HepG2 (cell line): ENCODE measurements around the gene LAMTOR1. TPM values are rescaled to one million over a fixed set of nuclear protein-coding genes. Genes with fewer than 3 reads are reported as not detected.

Experiments
- AGO2 ChIP-seq: fragments of 200-400 bp; formaldehyde crosslinking; optimal IDR thresholded peaks from 2 replicates; pipeline ENCODE3; 2017; ENCODE audit warnings: mild to moderate bottlenecking, low read depth, low read length, moderate library complexity
- ATRX ChIP-seq: sonication (generic); formaldehyde crosslinking; IDR thresholded peaks from 2 replicates; pipeline ENCODE4 v1.4.0; 2020; ENCODE audit warnings: missing genetic modification reagents, borderline replicate concordance
- ELF1 ChIP-seq: sonication (generic); formaldehyde crosslinking; IDR thresholded peaks from 2 replicates; pipeline ENCODE4 v1.4.0; 2020; ENCODE audit warnings: missing genetic modification reagents
- FOXC1 ChIP-seq: sonication (generic); formaldehyde crosslinking; IDR thresholded peaks from 2 replicates; pipeline ENCODE4 v1.8.0; 2022; ENCODE audit warnings: mild to moderate bottlenecking, missing genetic modification reagents, borderline replicate concordance
- GFI1 ChIP-seq: sonication (generic); formaldehyde crosslinking; IDR thresholded peaks from 2 replicates; pipeline ENCODE4 v1.5.0; 2020; ENCODE audit warnings: missing genetic modification reagents, mild to moderate bottlenecking, borderline replicate concordance
- GZF1 ChIP-seq: sonication (generic); formaldehyde crosslinking; IDR thresholded peaks from 2 replicates; pipeline ENCODE4 v1.5.1; 2020; ENCODE audit warnings: mild to moderate bottlenecking, missing genetic modification reagents
- KMT2A ChIP-seq: sonication (generic); formaldehyde crosslinking; IDR thresholded peaks from 2 replicates; pipeline ENCODE4 v1.4.0; 2020; ENCODE audit warnings: missing genetic modification reagents
- MBD4 ChIP-seq: IDR thresholded peaks from 2 replicates; pipeline ENCODE4 v1.6.1; 2012; ENCODE audit warnings: low read length, inconsistent platforms, borderline replicate concordance
- MYC ChIP-seq: sonication (generic); formaldehyde crosslinking; IDR thresholded peaks from 2 replicates; pipeline ENCODE4 v1.9.0; 2021; ENCODE audit warnings: missing genetic modification reagents, borderline replicate concordance
- NR1H2 ChIP-seq: sonication (generic); formaldehyde crosslinking; IDR thresholded peaks from 2 replicates; pipeline ENCODE4 v1.8.1; 2022; ENCODE audit warnings: low read depth, missing genetic modification reagents, borderline replicate concordance
- SALL2 ChIP-seq: sonication (generic); formaldehyde crosslinking; IDR thresholded peaks from 2 replicates; pipeline ENCODE4 v1.8.1; 2023; ENCODE audit warnings: mild to moderate bottlenecking, missing genetic modification reagents, inconsistent platforms
- SMYD3 ChIP-seq: sonication (generic); formaldehyde crosslinking; IDR thresholded peaks from 2 replicates; pipeline ENCODE4 v1.8.1; 2023; ENCODE audit warnings: mild to moderate bottlenecking, missing genetic modification reagents
- THYN1 ChIP-seq: sonication (generic); formaldehyde crosslinking; IDR thresholded peaks from 2 replicates; pipeline ENCODE4 v1.8.1; 2023; ENCODE audit warnings: low read depth, mild to moderate bottlenecking, moderate library complexity, missing genetic modification reagents, borderline replicate concordance
- U2AF2 ChIP-seq: fragments of 200-400 bp; formaldehyde crosslinking; IDR thresholded peaks from 2 replicates; pipeline ENCODE4 v1.6.1; 2017; ENCODE audit warnings: low read depth, mild to moderate bottlenecking, low read length
- ZBTB3 ChIP-seq: sonication (generic); formaldehyde crosslinking; IDR thresholded peaks from 2 replicates; pipeline ENCODE4 v1.4.0; 2020; ENCODE audit warnings: low read depth, mild to moderate bottlenecking, moderate library complexity, missing genetic modification reagents, borderline replicate concordance
- ZNF207 ChIP-seq: fragments of 450-650 bp; IDR thresholded peaks from 2 replicates; pipeline ENCODE4 v1.6.1; 2016; ENCODE audit warnings: antibody characterized with exemption, borderline replicate concordance
- ZNF552 ChIP-seq: sonication (generic); formaldehyde crosslinking; IDR thresholded peaks from 2 replicates; pipeline ENCODE4 v1.9.0; 2022; ENCODE audit warnings: missing genetic modification reagents, mild to moderate bottlenecking, borderline replicate concordance
- ZNF660 ChIP-seq: sonication (generic); formaldehyde crosslinking; IDR thresholded peaks from 2 replicates; pipeline ENCODE4 v1.5.1; 2020; ENCODE audit warnings: mild to moderate bottlenecking, low read depth, missing genetic modification reagents, borderline replicate concordance
- ZSCAN9 ChIP-seq: IDR thresholded peaks from 2 replicates; pipeline ENCODE4 v1.6.1; 2016; ENCODE audit warnings: borderline replicate concordance
- polyA plus RNA-seq, 8 experiments: library from polyadenylated mRNA; depleted of rRNA in 3 of 8; stranded (reverse) in 7 of 8; unstranded in 1 of 8; fragments of >200 nt; fragmentation: Illumina TruSeq in 4 of 8; extraction: Trizol in 4 of 8; gene quantifications; 2 replicates each; pipeline versions ENCODE4 v1.2.1 to v1.2.3, GENCODE V29; 2011 to 2016; ENCODE audit warnings: low read depth in 4 of 8, missing spikeins in 1 of 8, mixed read lengths in 1 of 8; ENCODE audit not compliant: insufficient read depth in 1 of 8
- total RNA-seq, 5 experiments: library from RNA; depleted of rRNA; stranded (reverse); fragments of >200 nt; fragmentation: Illumina TruSeq; extraction: Trizol; gene quantifications; 2 replicates each; pipeline ENCODE4 v1.2.3, GENCODE V29; 2016; ENCODE audit warnings: low read depth in 1 of 5
- TF ChIP-seq, protein P1 (sequence below): sonication (generic); formaldehyde crosslinking; IDR thresholded peaks from 2 replicates; pipeline ENCODE4 v1.8.1; 2023; ENCODE audit warnings: mild to moderate bottlenecking, missing genetic modification reagents, borderline replicate concordance
- TF ChIP-seq, protein P2 (sequence below): IDR thresholded peaks from 2 replicates; pipeline ENCODE4 v1.6.1; 2016
- TF ChIP-seq, protein P3 (sequence below): sonication (generic); formaldehyde crosslinking; IDR thresholded peaks from 2 replicates; pipeline ENCODE4; 2020; ENCODE audit warnings: missing genetic modification reagents, mild to moderate bottlenecking, borderline replicate concordance
- TF ChIP-seq, protein P4 (sequence below): sonication (generic); formaldehyde crosslinking; IDR thresholded peaks from 2 replicates; pipeline ENCODE4 v1.5.0; 2020; ENCODE audit warnings: mild to moderate bottlenecking, missing genetic modification reagents, moderate library complexity
- TF ChIP-seq, protein P5 (sequence below): sonication (generic); formaldehyde crosslinking; IDR thresholded peaks from 2 replicates; pipeline ENCODE4 v1.5.0; 2020; ENCODE audit warnings: missing genetic modification reagents

Gene LAMTOR1
- total and polyA plus RNA-seq, 2 of the 13 experiments (the other 11 are each of a cell fraction or from before 2014, with no cell fraction given): 60.4 to 66.0 TPM

DNA sequence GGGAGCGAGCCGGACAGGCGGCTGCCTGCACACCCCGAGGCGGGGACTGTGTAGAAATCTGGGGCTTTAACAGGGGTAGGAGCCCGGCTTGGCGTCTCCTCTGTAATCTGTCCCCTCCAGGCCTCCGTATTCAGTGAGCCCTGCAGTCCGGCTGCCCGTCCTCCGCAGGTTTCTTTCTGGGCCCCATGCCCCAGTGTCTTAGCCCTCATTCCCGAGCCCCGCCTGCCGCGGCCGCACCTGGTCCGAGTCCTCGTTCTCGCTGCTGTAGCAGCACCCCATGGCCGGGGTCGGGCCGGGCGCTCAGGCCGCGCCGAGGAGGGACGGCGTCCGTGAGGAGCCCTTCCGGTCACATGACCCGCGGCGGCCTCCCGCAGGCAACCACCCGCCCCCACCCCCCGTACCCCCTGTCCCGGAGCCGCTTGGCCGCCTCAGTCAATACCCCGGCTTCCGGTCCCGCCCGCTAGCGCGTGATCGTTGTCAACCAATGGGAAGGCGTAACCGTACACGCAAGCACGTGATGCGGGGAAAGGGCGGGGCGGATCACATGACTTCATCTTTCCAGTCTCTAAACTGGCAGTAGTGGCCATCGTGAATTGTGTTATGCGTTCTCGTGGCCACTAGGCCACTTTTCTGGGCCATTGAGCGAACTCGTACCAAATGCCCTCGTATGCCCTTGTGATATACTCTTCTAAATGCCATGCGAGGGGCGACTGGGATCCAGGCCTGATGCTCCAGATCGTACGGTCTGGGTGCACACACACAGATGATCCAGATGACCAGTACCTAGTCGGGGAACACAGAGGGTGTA, at the start of gene LAMTOR1 (continued):
- TF ChIP-seq AGO2 (peak; percentile 71), ATRX (CRISPR knock-in tag) (no peak), ZNF660 (no peak), SMYD3 (no peak), NR1H2 (CRISPR knock-in tag) (no peak), ELF1 (CRISPR knock-in tag) (peak; percentile 84), SALL2 (no peak; the same call in 1 of the 2 replicates), ZSCAN9 (CRISPR knock-in tag) (no peak; the same call in 1 of the 2 replicates), MYC (peak; percentile 51), FOXC1 (peak; percentile 67; the same call in 1 of the 2 replicates), GFI1 (no peak), KMT2A (peak; percentile 93), GZF1 (CRISPR knock-in tag) (no peak), ZNF207 (no peak), U2AF2 (no peak), THYN1 (CRISPR knock-in tag) (no peak), MBD4 (no peak), ZBTB3 (no peak), ZNF552 (CRISPR knock-in tag) (no peak)
- TF ChIP-seq, protein P1, sequence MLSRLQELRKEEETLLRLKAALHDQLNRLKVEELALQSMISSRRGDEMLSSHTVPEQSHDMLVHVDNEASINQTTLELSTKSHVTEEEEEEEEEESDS (CRISPR knock-in tag): no peak
- TF ChIP-seq, protein P2, sequence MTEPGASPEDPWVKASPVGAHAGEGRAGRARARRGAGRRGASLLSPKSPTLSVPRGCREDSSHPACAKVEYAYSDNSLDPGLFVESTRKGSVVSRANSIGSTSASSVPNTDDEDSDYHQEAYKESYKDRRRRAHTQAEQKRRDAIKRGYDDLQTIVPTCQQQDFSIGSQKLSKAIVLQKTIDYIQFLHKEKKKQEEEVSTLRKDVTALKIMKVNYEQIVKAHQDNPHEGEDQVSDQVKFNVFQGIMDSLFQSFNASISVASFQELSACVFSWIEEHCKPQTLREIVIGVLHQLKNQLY (CRISPR knock-in tag): peak; percentile 63
- TF ChIP-seq, protein P3, sequence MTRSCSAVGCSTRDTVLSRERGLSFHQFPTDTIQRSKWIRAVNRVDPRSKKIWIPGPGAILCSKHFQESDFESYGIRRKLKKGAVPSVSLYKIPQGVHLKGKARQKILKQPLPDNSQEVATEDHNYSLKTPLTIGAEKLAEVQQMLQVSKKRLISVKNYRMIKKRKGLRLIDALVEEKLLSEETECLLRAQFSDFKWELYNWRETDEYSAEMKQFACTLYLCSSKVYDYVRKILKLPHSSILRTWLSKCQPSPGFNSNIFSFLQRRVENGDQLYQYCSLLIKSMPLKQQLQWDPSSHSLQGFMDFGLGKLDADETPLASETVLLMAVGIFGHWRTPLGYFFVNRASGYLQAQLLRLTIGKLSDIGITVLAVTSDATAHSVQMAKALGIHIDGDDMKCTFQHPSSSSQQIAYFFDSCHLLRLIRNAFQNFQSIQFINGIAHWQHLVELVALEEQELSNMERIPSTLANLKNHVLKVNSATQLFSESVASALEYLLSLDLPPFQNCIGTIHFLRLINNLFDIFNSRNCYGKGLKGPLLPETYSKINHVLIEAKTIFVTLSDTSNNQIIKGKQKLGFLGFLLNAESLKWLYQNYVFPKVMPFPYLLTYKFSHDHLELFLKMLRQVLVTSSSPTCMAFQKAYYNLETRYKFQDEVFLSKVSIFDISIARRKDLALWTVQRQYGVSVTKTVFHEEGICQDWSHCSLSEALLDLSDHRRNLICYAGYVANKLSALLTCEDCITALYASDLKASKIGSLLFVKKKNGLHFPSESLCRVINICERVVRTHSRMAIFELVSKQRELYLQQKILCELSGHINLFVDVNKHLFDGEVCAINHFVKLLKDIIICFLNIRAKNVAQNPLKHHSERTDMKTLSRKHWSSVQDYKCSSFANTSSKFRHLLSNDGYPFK (CRISPR knock-in tag): peak; percentile 43; the same call in 1 of the 2 replicates
- TF ChIP-seq, protein P4, sequence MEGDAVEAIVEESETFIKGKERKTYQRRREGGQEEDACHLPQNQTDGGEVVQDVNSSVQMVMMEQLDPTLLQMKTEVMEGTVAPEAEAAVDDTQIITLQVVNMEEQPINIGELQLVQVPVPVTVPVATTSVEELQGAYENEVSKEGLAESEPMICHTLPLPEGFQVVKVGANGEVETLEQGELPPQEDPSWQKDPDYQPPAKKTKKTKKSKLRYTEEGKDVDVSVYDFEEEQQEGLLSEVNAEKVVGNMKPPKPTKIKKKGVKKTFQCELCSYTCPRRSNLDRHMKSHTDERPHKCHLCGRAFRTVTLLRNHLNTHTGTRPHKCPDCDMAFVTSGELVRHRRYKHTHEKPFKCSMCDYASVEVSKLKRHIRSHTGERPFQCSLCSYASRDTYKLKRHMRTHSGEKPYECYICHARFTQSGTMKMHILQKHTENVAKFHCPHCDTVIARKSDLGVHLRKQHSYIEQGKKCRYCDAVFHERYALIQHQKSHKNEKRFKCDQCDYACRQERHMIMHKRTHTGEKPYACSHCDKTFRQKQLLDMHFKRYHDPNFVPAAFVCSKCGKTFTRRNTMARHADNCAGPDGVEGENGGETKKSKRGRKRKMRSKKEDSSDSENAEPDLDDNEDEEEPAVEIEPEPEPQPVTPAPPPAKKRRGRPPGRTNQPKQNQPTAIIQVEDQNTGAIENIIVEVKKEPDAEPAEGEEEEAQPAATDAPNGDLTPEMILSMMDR (CRISPR knock-in tag): peak; percentile 33; the same call in 1 of the 2 replicates
- TF ChIP-seq, protein P5, sequence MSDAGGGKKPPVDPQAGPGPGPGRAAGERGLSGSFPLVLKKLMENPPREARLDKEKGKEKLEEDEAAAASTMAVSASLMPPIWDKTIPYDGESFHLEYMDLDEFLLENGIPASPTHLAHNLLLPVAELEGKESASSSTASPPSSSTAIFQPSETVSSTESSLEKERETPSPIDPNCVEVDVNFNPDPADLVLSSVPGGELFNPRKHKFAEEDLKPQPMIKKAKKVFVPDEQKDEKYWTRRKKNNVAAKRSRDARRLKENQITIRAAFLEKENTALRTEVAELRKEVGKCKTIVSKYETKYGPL (CRISPR knock-in tag): no peak
